COR-L47 (cell line): Measurements from ENCODE around the gene PMS1.
"Not testable (repeated sequence)": the region's sequence is repeated elsewhere in the genome, so short reads cannot be mapped to it uniquely, and the experiment has no call there.

Source experiments
- DNase-seq: peaks from one replicate; lab custom pipeline; 2025; lab: John Stamatoyannopoulos, UW

PMS1 gene

DNA sequence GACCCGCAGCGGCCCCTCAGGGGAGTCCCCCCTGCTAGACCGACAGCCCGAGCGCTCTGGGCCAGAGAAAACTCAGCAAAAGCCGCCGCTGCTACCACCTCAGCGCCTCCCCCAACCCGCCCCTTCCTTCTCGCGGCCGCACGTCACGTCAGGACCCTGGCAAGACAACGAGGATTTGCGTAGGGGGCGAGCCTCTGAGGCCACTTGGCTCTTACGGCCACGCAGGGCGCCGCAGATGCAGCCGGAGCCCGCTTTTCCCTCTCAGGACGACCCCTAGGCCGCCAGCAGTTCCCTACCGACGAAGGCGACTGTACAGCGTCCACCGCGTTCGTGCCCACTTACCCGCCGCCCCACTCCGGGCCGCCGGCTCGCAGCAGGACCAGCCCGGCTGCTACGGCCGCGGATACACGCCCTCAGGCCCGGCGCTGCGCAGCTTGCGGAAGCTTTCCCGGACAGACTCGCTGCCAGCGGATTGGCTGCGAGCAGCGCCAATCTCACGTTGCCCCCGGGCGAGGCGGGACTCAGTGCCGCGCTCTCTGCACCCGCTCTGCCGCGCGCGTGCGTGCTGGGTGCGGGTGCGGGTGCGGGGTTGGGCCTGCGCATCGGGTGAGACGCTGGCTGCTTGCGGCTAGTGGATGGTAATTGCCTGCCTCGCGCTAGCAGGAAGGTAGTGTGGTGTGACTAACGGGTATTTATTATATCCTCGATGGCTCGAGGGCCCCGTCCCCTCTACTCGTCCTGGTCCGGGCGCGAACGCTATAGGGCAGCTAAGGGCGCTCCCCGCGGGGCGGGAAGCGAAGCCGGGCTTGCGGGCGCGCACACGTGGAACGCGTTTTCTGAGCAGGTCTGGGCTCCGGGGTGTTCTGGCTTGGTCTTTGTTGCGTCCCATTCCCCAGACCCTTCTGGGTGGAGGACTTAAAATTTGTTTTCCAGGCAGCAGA, at the start of gene PMS1, which contains the start of gene ORMDL1:
PMS1 (plus strand) TSS at position 524 of the 941 bp plus-strand sequence. CDS start 7,360 bp downstream, outside the sequence.
ORMDL1 (minus strand) TSS at position 413 of the 941 bp plus-strand sequence. CDS start 1,744 bp downstream, outside the sequence.
- peak; percentile 96 for DNase-seq

DNA sequence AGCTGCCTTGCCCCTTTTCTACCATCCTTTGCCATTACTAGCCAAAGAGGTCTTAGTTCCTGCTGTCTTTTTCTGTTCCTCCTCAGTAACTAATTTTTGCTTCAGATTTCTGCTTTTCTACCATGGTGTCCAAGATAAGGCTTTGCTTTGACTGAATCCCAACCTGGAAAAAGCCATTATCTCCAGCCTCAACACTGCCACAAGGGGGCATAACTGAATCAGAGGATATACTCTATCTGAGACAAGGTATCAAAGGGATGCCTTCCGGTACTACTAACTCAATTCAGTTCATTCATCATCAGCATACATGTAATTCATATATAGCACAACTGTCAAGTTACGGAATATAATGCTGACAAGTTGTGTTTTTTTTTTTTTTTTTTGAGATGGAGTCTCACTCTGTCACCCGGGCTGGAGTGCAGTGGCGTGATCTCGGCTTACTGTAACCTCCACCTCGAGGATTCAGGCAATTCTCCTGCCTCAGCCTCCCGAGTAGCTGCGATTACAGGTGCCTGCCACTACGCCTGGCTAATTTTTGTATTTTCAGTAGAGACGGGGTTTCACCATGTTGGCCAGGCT, 33.1 kb upstream of the PMS1 start:
- peak; percentile 25 for DNase-seq

GRCh38 chr2:189756311-189756952, 27.8 kb upstream of the PMS1 start:
- DNase-seq: no peak

GRCh38 chr2:189760154-189760553, 24.1 kb upstream of the PMS1 start:
- not testable (repeated sequence) for DNase-seq

GRCh38 chr2:189762229-189762550, 22.1 kb upstream of the PMS1 start:
- no peak for DNase-seq

DNA sequence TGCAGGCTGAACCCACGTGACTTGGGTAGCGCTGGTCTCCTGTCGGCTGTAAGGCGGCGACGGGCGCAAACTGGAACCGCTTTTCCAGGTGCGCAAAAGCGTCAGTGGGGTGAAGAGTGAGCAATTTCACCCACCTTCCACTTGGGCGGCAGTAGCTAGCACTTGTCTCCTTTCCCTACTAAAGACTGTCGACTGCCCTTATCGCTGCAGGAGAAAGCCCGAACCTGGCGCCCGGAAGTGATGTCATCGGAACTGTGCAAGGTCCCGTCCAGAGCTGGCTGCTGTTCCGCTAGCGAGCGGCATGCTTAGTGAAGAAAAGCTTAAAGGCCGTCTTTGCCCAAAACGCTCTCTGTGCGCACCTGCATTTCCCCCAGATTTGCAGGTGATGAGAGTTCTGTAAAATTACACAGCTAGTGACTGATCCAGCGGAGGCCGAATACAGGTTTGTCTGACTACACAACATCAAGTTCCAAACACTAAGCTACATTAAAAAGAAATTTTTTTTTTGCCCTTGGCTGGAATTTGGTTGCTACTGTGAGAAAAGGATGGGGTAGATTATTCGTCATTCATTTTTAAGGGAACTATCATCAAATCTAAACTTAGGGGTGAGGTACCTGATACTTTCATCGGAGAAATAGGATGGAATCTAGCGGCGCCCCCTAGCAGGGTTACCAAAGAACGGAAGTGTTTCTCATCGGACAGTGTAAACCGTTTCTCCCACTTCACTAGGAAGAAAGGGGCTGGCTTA, 21.5 kb upstream of the PMS1 start, which contains the start of gene OSGEPL1:
OSGEPL1 (minus strand) TSS at position 242 of the 748 bp plus-strand sequence. CDS start 1,152 bp downstream, outside the sequence.
- peak; percentile 94 for DNase-seq

DNA sequence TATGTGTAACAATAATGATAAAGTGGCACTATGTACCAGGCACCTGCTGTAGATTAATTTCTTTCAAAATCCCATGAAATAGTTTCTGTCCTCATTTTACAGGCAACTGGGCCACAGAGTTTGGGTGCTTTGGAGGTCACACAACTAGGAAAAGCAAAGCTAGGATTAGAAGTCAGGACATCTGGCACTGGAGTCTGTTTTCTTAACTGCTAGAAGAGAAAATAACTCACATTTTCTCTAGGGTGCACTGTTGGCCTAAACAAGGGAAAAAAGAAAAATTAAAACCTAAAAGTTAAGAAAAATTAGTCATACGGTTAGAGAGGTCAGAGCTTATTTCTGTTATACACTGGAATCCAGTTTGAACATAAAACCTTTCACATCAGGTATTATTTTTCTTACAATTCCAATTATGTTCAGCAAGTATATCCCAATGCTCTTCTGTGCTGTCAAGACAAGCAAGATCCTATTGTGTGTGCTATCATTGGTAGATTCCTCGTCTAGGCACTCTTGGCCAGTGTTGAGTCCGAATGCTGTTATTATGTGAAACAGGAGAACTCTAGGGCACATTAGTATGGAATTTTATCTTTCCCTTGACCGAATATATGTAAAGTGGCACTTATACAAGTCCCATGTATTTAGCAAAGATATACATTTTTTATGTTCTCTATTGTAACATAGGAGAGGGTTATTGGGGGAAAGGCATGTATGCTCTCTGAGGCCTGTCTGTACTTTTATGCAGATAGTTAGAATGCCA, 20.2 kb upstream of the PMS1 start:
- DNase-seq: no peak

GRCh38 chr2:189770590-189771322, 13.5 kb upstream of the PMS1 start:
- no peak for DNase-seq

GRCh38 chr2:189772212-189772611, 12.0 kb upstream of the PMS1 start:
- no peak for DNase-seq

DNA sequence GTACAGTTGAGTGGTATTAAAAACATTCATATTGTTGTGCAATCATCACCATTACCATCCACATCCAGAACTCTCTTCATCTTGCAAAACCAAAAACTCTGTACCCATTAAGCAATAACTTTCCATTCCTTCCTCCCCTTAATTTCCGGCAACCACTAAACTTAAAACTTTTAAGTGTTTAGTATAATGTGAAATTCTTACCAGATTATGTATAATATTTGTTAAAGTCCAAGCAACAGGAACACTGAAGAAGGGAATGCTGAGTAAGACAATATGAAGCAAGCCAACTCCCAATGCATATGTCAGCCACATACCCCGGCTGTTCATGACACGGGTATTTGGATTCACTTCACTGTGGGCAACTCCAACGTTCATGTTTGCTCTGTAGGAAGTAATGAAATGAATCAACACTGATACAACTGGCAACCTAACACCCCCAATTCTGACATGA, 2.0 kb upstream of the PMS1 start:
- no peak for DNase-seq

DNA sequence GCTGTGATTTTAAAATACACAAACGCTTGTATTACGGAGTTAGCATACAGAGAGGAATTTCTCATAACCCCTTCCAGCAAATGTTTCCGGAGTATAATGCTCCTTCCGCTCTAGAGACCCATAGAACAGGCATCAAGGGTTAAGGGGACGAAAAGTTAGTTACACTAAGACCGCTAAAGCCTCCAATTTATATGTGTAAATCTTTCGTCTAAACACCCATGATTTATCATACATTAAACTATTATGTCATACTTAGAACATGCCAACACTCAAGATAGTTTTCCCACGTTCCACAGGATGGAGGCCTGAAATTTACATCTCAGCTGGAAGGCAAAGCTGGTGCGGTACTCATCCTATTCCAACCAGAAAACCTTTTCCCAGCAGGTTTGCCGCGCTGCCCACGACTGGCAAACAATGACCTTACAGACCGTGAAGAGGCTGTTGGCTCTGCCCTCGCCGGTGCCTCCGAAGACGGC, 761 bp upstream of the PMS1 start:
- DNase-seq: peak; percentile 6

DNA sequence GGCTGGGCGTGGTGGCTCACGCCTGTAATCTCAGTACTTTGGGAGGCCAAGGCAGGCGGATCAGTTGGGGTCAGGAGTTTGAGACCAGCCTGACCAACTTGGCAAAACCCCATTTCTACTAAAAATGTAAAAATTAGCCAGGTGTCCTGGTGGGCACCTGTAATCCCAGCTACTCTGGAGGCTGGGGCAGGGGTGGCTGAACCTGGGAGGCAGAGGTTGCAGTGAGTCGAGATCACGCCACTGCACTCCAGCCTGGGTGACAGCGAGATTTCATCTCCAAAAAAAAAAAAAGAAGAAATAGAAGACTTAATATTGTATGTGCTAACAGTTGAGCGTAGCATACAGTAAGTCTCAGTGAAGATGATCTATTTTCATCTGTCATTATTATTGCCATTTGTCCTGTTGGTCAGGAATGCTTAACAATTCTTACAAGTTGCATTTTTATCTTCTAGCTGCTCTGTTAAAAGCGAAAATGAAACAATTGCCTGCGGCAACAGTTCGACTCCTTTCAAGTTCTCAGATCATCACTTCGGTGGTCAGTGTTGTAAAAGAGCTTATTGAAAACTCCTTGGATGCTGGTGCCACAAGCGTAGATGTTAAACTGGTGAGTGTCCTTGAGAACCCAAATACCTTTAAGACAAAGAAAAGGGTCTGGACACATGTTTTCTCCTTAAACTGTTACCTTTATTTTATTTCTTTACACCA, 7.2 kb downstream of the PMS1 start:
- DNase-seq: no peak

DNA sequence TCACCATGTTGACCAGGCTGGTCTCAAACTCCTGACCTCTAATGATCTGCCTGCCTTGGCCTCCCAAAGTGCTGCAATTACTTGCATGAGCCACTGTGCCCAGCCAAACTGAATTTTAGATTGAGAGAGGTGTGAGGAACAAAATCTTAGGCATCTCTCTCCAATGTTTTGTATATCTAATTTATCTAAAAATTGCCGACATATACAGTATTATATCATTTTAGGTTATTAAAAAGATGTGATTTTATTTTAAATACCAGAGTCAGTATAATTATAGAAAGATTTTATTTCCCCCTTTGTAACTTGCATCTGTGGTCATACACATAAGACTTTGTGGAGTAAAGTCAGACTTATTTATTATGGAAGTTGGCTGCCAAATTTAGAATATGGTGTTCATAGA, 10.1 kb downstream of the PMS1 start:
- DNase-seq: no peak

DNA sequence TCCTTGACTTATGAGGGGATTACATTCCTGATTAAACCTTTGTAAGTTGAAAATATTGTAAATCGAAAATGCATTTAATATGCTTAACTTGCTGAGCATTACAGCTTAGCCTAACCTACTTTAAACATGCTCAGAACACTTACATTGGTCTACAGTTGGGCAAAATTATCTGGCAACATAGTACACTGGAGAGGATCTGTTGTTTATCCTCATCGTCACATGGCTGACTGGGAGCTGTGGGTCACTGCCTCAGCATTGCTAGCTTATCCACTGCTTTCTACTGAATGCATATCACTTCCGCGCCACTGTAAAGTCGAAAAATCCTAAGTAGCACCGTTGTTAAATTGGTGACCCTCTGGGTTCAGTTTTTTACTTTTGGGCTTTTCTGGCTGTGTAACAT, 13.7 kb downstream of the PMS1 start:
- no peak for DNase-seq

DNA sequence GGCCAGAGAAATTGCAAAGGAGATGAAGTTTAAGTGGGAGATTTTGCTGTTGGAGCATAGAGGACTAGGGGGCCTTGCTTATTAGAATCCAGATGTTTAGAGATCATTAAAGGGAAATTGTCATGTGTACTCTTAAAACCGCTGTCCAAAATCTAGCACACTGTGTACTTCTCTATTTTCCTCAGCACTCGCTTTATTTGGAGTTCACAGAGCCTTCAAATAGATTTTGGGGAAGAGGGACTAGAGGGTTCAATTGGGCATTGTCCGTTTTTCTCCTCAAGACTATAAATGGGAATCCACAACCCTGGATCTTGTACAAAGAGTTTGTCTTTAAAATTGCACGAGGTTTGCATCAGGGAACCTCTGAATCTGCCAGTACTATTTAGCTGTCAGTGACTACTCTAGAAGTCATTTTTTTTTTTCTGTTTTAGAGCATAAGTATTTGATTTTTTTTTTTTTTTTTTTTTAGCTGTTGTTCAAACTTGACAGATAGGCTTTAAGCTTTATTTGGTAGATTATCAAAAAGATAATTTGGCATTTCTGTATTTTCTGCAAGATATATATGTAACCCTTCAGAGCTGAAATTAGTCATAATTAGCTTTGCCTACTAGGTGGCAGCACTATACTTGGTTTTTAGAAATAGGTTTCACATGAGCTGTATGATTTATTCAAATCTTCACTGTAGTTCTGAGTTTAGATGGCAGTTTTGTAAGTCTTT, 14.2 kb downstream of the PMS1 start:
- DNase-seq: peak; percentile 8

- DNase-seq: no peak
Measured at GRCh38 chr2:189799030-189799331, 14.7 kb downstream of the PMS1 start.

GRCh38 chr2:189799531-189799930, 15.3 kb downstream of the PMS1 start:
- no peak for DNase-seq

- no peak for DNase-seq
Measured at GRCh38 chr2:189802396-189802912, 18.2 kb downstream of the PMS1 start.

- no peak for DNase-seq
Measured at GRCh38 chr2:189803431-189803830, 19.2 kb downstream of the PMS1 start.
